ENCODE measurements around the gene USP26. TPM values are rescaled to one million over a fixed set of nuclear protein-coding genes. Genes with fewer than 3 reads are reported as not detected.

Gene USP26
- total RNA-seq, 1 experiment from 2014 or later, result not detected

DNA sequence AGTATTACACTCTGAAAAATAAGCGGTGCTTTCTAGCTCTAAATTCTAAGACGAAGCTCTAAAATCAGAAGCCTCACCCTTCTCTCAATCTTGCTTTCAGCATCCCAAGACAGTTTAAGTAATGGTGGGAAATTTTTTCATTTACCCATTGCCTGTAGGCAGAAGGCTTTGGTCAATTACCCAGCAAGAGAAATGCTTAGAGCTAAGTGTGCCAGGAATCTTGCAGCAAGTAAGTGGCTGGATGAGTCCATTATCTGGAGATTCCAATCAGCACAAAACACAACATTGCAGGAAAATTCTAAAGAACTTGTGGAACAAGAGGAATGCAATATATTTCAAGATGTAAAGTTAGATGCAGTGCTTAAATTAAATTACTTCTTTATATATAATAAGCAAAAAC is 28.4 kb downstream of the USP26 start:
- intact Hi-C loops (cut with micrococcal nuclease; ENCODE audit: unreplicated experiment), result no loop called here
- ChIA-PET CTCF (no interaction called here), POLR2A (no interaction called here)
- Histone ChIP-seq H3K27me3 (ENCODE audit: control insufficient read depth, insufficient read depth, low read length) (no peaks in the 10 kb centered on the region), H3K4me3 (ENCODE audit: low read depth in 2 of 2, low read length in 2 of 2) (no peak overlapping the region), H3K9me3 (ENCODE audit: control insufficient read depth, insufficient read depth, low read depth, low read length) (no peaks in the 10 kb centered on the region), H3K36me3 (ENCODE audit: control insufficient read depth, insufficient read depth, low read length) (no peaks in the 10 kb centered on the region), H3K4me1 (ENCODE audit: control insufficient read depth, insufficient read depth, low read length) (no peaks in the 10 kb centered on the region), H3K27ac (ENCODE audit: low read length) (no peak overlapping the region)
- no peak for ATAC-seq
- TF ChIP-seq POLR2AphosphoS5 (IDR thresholded peaks at IDR 0.05; ENCODE audit: low read depth, low read length) (no peak), SIN3A (IDR thresholded peaks at IDR 0.05; ENCODE audit: borderline replicate concordance, insufficient read depth, low read depth, low read length) (no peak), TCF7L2 (IDR thresholded peaks at IDR 0.05; ENCODE audit: low read depth, low read length) (no peak)
- TF ChIP-seq, protein P1, sequence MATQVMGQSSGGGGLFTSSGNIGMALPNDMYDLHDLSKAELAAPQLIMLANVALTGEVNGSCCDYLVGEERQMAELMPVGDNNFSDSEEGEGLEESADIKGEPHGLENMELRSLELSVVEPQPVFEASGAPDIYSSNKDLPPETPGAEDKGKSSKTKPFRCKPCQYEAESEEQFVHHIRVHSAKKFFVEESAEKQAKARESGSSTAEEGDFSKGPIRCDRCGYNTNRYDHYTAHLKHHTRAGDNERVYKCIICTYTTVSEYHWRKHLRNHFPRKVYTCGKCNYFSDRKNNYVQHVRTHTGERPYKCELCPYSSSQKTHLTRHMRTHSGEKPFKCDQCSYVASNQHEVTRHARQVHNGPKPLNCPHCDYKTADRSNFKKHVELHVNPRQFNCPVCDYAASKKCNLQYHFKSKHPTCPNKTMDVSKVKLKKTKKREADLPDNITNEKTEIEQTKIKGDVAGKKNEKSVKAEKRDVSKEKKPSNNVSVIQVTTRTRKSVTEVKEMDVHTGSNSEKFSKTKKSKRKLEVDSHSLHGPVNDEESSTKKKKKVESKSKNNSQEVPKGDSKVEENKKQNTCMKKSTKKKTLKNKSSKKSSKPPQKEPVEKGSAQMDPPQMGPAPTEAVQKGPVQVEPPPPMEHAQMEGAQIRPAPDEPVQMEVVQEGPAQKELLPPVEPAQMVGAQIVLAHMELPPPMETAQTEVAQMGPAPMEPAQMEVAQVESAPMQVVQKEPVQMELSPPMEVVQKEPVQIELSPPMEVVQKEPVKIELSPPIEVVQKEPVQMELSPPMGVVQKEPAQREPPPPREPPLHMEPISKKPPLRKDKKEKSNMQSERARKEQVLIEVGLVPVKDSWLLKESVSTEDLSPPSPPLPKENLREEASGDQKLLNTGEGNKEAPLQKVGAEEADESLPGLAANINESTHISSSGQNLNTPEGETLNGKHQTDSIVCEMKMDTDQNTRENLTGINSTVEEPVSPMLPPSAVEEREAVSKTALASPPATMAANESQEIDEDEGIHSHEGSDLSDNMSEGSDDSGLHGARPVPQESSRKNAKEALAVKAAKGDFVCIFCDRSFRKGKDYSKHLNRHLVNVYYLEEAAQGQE (IDR thresholded peaks at IDR 0.05; ENCODE audit: insufficient read depth in 1 of 2, low read depth in 2 of 2, low read length in 1 of 2), result no peak
- TF ChIP-seq, protein P2, sequence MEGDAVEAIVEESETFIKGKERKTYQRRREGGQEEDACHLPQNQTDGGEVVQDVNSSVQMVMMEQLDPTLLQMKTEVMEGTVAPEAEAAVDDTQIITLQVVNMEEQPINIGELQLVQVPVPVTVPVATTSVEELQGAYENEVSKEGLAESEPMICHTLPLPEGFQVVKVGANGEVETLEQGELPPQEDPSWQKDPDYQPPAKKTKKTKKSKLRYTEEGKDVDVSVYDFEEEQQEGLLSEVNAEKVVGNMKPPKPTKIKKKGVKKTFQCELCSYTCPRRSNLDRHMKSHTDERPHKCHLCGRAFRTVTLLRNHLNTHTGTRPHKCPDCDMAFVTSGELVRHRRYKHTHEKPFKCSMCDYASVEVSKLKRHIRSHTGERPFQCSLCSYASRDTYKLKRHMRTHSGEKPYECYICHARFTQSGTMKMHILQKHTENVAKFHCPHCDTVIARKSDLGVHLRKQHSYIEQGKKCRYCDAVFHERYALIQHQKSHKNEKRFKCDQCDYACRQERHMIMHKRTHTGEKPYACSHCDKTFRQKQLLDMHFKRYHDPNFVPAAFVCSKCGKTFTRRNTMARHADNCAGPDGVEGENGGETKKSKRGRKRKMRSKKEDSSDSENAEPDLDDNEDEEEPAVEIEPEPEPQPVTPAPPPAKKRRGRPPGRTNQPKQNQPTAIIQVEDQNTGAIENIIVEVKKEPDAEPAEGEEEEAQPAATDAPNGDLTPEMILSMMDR (IDR thresholded peaks at IDR 0.05), result no peak
- no TSS peak for BruUV-seq (replicated peaks)
- DNase-seq (ENCODE audit: low read depth, low spot score), result no peak
- in situ Hi-C loops (cut with HindIII; ENCODE audit: low pct_unique_long_range_greater_than_20kb, low sequenced_read_pairs), result no loop called here

DNA sequence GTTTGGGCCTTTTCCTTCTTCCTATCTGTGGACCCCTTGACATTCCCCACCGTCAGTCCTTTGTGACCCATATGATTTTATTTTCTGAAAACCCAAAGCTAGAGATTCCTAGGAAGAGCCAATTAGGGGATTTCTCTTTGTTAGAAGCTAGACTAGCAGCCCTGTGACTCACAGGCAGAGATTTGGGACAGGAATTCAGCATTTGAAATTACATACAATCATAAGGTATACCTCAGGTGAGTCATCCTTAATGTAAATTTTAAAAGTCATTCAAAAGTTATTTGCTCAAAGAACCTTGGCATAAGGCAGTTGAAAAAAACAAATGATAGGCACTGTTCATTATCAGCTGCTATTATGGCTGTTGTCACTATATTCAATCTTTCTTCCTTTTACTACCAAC is 40.6 kb downstream of the USP26 start:
- intact Hi-C loops (cut with micrococcal nuclease; ENCODE audit: unreplicated experiment) (no loop called here), in situ Hi-C loops (cut with HindIII; ENCODE audit: low pct_unique_long_range_greater_than_20kb, low sequenced_read_pairs) (no loop called here)
- H3K27ac ChIP-seq (ENCODE audit: low read length), result no peak overlapping the region
- CTCF ChIA-PET, result no interaction called here
- POLR2A ChIA-PET, result no interaction called here
- DNase-seq (ENCODE audit: low read depth, low spot score), result no peak
- no peaks in the 10 kb centered on the region for H3K9me3 ChIP-seq (ENCODE audit: control insufficient read depth, insufficient read depth, low read depth, low read length)
- no peaks in the 10 kb centered on the region for H3K27me3 ChIP-seq (ENCODE audit: control insufficient read depth, insufficient read depth, low read length)
- TF ChIP-seq, protein P1 (IDR thresholded peaks at IDR 0.05; ENCODE audit: insufficient read depth in 1 of 2, low read depth in 2 of 2, low read length in 1 of 2), result no peak
- TF ChIP-seq SIN3A (IDR thresholded peaks at IDR 0.05; ENCODE audit: borderline replicate concordance, insufficient read depth, low read depth, low read length), result no peak
- TF ChIP-seq, protein P2 (IDR thresholded peaks at IDR 0.05), result no peak
- TF ChIP-seq TCF7L2 (IDR thresholded peaks at IDR 0.05; ENCODE audit: low read depth, low read length), result no peak
- TF ChIP-seq POLR2AphosphoS5 (IDR thresholded peaks at IDR 0.05; ENCODE audit: low read depth, low read length), result no peak
- H3K4me3 ChIP-seq (ENCODE audit: low read depth in 2 of 2, low read length in 2 of 2), result no peak overlapping the region
- no TSS peak for BruUV-seq (replicated peaks)
- H3K4me1 ChIP-seq (ENCODE audit: control insufficient read depth, insufficient read depth, low read length), result no peaks in the 10 kb centered on the region
- no peaks in the 10 kb centered on the region for H3K36me3 ChIP-seq (ENCODE audit: control insufficient read depth, insufficient read depth, low read length)
- no peak for ATAC-seq
